Measurements from ENCODE around the gene OR13J1.
A peak's percentile ranks its signal among the peaks of the same experiment; 100 is the strongest.

The OR13J1 gene

GRCh38 chr9:35842020-35842745 is 28.0 kb downstream of the OR13J1 start:
- Histone ChIP-seq H3K4me3 (ENCODE audit: low read length in 2 of 2) (no peak overlapping the region), H3K36me3 (ENCODE audit: control insufficient read depth in 2 of 2, insufficient read depth in 2 of 2, low read length in 2 of 2) (peaks cover 12 to 14% of the 10 kb centered on the region in 2 donors), H3K9me3 (ENCODE audit: control insufficient read depth in 2 of 2, low read length in 2 of 2) (no peaks in the 10 kb centered on the region), H3K9ac (ENCODE audit: low read length in 2 of 2) (no peak overlapping the region), H3K4me1 (ENCODE audit: control insufficient read depth, insufficient read depth, low read length) (peaks cover 30% of the 10 kb centered on the region), H3K27ac (ENCODE audit: low read length) (no peak overlapping the region), H3K27me3 (ENCODE audit: control insufficient read depth in 1 of 2, insufficient read depth in 2 of 2, low read length in 2 of 2) (no peaks in the 10 kb centered on the region)

GRCh38 chr9:35841645-35841900 is 28.6 kb downstream of the OR13J1 start:
- Histone ChIP-seq H3K36me3 (ENCODE audit: control insufficient read depth in 2 of 2, insufficient read depth in 2 of 2, low read length in 2 of 2) (peaks cover 6 to 8% of the 10 kb centered on the region in 2 donors), H3K27me3 (ENCODE audit: control insufficient read depth in 1 of 2, insufficient read depth in 2 of 2, low read length in 2 of 2) (no peaks in the 10 kb centered on the region), H3K4me1 (ENCODE audit: control insufficient read depth, insufficient read depth, low read length) (peaks cover 25% of the 10 kb centered on the region)

GRCh38 chr9:35840881-35841644 is 29.1 kb downstream of the OR13J1 start:
- H3K36me3 ChIP-seq (ENCODE audit: control insufficient read depth in 2 of 2, insufficient read depth in 2 of 2, low read length in 2 of 2): peaks cover 4 to 8% of the 10 kb centered on the region in 2 donors
- no peak overlapping the region for H3K9ac ChIP-seq (ENCODE audit: low read length in 2 of 2)
- H3K27ac ChIP-seq (ENCODE audit: low read length): no peak overlapping the region
- H3K4me1 ChIP-seq (ENCODE audit: control insufficient read depth, insufficient read depth, low read length): peaks cover 20% of the 10 kb centered on the region
- no peak overlapping the region for H3K4me3 ChIP-seq (ENCODE audit: low read length in 2 of 2)
- H3K9me3 ChIP-seq (ENCODE audit: control insufficient read depth in 2 of 2, low read length in 2 of 2): no peaks in the 10 kb centered on the region
- H3K27me3 ChIP-seq (ENCODE audit: control insufficient read depth in 1 of 2, insufficient read depth in 2 of 2, low read length in 2 of 2): no peaks in the 10 kb centered on the region

More at GRCh38 chr9:35841645-35841900, 28.6 kb downstream of the OR13J1 start:
- no peak overlapping the region for H3K4me3 ChIP-seq (ENCODE audit: low read length in 2 of 2)
- H3K9ac ChIP-seq (ENCODE audit: low read length in 2 of 2): no peak overlapping the region
- no peak overlapping the region for H3K27ac ChIP-seq (ENCODE audit: low read length)
- H3K9me3 ChIP-seq (ENCODE audit: control insufficient read depth in 2 of 2, low read length in 2 of 2): no peaks in the 10 kb centered on the region

DNA sequence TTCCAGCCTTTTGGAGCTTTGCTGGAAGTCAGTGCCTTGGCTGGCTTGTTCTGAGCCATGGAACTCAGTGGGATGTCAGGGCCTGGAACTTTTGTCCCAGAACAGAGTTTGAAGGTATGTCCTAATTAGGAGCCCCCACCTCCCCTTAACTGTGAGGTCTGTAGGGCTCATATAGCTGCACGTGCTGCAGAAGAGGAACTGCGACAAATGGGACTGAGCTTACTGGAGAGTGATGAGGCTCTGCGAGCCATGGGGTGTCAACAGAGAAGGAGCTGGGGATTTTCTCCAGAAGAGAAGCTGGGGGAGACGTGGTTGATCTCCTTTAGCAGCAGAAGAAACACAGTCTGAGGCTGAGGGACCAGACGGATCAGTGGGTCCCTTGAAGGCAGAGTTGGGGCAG is 30.3 kb downstream of the OR13J1 start:
- no peak overlapping the region for H3K4me3 ChIP-seq (ENCODE audit: low read length in 2 of 2)
- no peaks in the 10 kb centered on the region for H3K27me3 ChIP-seq (ENCODE audit: control insufficient read depth in 1 of 2, insufficient read depth in 2 of 2, low read length in 2 of 2)
- no peak overlapping the region for H3K9ac ChIP-seq (ENCODE audit: low read length in 2 of 2)
- H3K36me3 ChIP-seq (ENCODE audit: control insufficient read depth in 2 of 2, insufficient read depth in 2 of 2, low read length in 2 of 2): peaks cover 8 to 19% of the 10 kb centered on the region in 2 donors
- H3K4me1 ChIP-seq (ENCODE audit: control insufficient read depth, insufficient read depth, low read length): peaks cover 13% of the 10 kb centered on the region
- no peak overlapping the region for H3K27ac ChIP-seq (ENCODE audit: low read length)
- H3K9me3 ChIP-seq (ENCODE audit: control insufficient read depth in 2 of 2, low read length in 2 of 2): no peaks in the 10 kb centered on the region

DNA sequence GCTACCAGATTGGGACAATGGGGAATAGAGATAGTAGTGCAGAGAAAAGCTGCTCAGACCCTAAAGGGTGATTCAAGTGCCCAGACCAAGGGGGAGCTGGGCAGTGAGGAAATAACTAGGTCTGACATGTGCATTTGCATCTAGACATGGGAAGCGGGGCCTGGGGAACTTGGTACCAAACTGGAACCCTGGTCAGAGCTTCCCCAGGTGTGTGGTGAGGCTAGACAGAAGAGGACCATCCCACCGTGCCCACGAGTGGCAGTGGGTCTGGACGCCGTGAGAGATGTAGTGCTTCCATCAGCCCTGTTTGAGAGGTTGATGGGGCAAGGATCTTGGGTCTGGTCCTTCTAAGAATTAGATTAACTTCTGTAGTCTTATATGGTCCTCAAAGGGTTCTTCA is 33.6 kb downstream of the OR13J1 start:
- Histone ChIP-seq H3K27ac (ENCODE audit: low read length) (no peak overlapping the region), H3K4me3 (ENCODE audit: low read length in 2 of 2) (no peak overlapping the region), H3K36me3 (ENCODE audit: control insufficient read depth in 2 of 2, insufficient read depth in 2 of 2, low read length in 2 of 2) (peaks cover 6 to 15% of the 10 kb centered on the region in 2 donors), H3K9me3 (ENCODE audit: control insufficient read depth in 2 of 2, low read length in 2 of 2) (no peaks in the 10 kb centered on the region), H3K9ac (ENCODE audit: low read length in 2 of 2) (no peak overlapping the region), H3K4me1 (ENCODE audit: control insufficient read depth, insufficient read depth, low read length) (peaks cover 8% of the 10 kb centered on the region), H3K27me3 (ENCODE audit: control insufficient read depth in 1 of 2, insufficient read depth in 2 of 2, low read length in 2 of 2) (no peaks in the 10 kb centered on the region)

GRCh38 chr9:35835766-35836165 is 34.4 kb downstream of the OR13J1 start:
- H3K4me1 ChIP-seq (ENCODE audit: control insufficient read depth, insufficient read depth, low read length): peaks cover 17% of the 10 kb centered on the region
- no peak overlapping the region for H3K27ac ChIP-seq (ENCODE audit: low read length)
- H3K4me3 ChIP-seq (ENCODE audit: low read length in 2 of 2): no peak overlapping the region
- no peak overlapping the region for H3K9ac ChIP-seq (ENCODE audit: low read length in 2 of 2)
- H3K36me3 ChIP-seq (ENCODE audit: control insufficient read depth in 2 of 2, insufficient read depth in 2 of 2, low read length in 2 of 2): peaks cover 6 to 15% of the 10 kb centered on the region in 2 donors
- H3K9me3 ChIP-seq (ENCODE audit: control insufficient read depth in 2 of 2, low read length in 2 of 2): no peaks in the 10 kb centered on the region
- no peaks in the 10 kb centered on the region for H3K27me3 ChIP-seq (ENCODE audit: control insufficient read depth in 1 of 2, insufficient read depth in 2 of 2, low read length in 2 of 2)

DNA sequence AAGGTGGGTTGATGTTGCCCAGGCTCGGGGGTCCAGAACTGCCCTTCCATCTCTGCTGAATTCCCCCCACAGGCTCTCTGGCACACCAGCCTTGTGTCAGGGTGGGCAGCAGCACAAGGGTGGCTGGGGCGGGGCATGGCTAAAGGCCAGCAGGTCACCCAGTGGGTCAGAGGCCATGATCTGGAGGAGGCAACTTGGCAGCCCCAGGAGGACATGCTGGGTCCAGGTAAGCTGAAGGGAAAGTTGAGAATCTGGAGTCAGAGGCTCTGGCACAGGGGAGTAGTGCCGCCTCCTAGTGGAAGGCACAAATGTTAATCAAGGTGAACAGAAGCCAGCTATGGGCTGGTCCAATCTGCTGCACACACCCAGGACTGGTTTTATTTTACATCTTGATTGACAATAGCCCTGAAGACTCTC is 35.0 kb downstream of the OR13J1 start:
- Histone ChIP-seq H3K9me3 (ENCODE audit: control insufficient read depth in 2 of 2, low read length in 2 of 2) (no peaks in the 10 kb centered on the region), H3K4me3 (ENCODE audit: low read length in 2 of 2) (no peak overlapping the region), H3K9ac (ENCODE audit: low read length in 2 of 2) (no peak overlapping the region), H3K4me1 (ENCODE audit: control insufficient read depth, insufficient read depth, low read length) (peaks cover 22% of the 10 kb centered on the region), H3K36me3 (ENCODE audit: control insufficient read depth in 2 of 2, insufficient read depth in 2 of 2, low read length in 2 of 2) (peaks cover 6 to 15% of the 10 kb centered on the region in 2 donors), H3K27ac (ENCODE audit: low read length) (no peak overlapping the region), H3K27me3 (ENCODE audit: control insufficient read depth in 1 of 2, insufficient read depth in 2 of 2, low read length in 2 of 2) (no peaks in the 10 kb centered on the region)

- H3K9ac ChIP-seq (ENCODE audit: low read length in 2 of 2): peak overlapping the region in 1 of 2 donors; percentile 6
- no peaks in the 10 kb centered on the region for H3K9me3 ChIP-seq (ENCODE audit: control insufficient read depth in 2 of 2, low read length in 2 of 2)
- H3K4me1 ChIP-seq (ENCODE audit: control insufficient read depth, insufficient read depth, low read length): peaks cover 28% of the 10 kb centered on the region
- H3K36me3 ChIP-seq (ENCODE audit: control insufficient read depth in 2 of 2, insufficient read depth in 2 of 2, low read length in 2 of 2): peaks cover 6 to 15% of the 10 kb centered on the region in 2 donors
- peak overlapping the region in 1 of 2 donors; percentile 29 for H3K4me3 ChIP-seq (ENCODE audit: low read length in 2 of 2)
- peak overlapping the region; percentile 2 for H3K27ac ChIP-seq (ENCODE audit: low read length)
- H3K27me3 ChIP-seq (ENCODE audit: control insufficient read depth in 1 of 2, insufficient read depth in 2 of 2, low read length in 2 of 2): no peaks in the 10 kb centered on the region
Observed at GRCh38 chr9:35834260-35835215, 35.7 kb downstream of the OR13J1 start.

DNA sequence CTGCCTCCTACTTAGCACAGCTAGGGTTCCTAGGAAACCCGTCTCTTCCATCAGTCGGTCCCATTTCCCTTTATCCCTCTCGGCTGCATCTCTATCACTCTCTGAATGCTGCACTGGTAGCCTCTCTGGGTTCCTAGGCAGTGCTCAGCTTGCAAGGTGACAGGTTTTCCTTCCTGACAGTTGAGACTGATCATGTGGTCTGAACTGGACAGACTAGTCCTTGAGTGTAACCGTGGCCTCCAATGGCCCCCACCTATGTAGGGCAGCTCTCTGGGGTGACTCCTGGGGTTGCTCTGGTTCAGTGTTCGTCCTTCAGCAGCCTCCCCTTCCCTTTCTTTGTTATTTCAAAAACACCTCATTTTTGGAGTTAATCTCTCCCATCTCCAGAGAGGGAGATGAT is 37.4 kb downstream of the OR13J1 start:
- H3K9ac ChIP-seq (ENCODE audit: low read length in 2 of 2): no peak overlapping the region
- no peak overlapping the region for H3K4me3 ChIP-seq (ENCODE audit: low read length in 2 of 2)
- H3K36me3 ChIP-seq (ENCODE audit: control insufficient read depth in 2 of 2, insufficient read depth in 2 of 2, low read length in 2 of 2): peaks cover 6 to 15% of the 10 kb centered on the region in 2 donors
- H3K4me1 ChIP-seq (ENCODE audit: control insufficient read depth, insufficient read depth, low read length): peaks cover 37% of the 10 kb centered on the region
- H3K27ac ChIP-seq (ENCODE audit: low read length): peak overlapping the region; percentile 41
- H3K27me3 ChIP-seq (ENCODE audit: control insufficient read depth in 1 of 2, insufficient read depth in 2 of 2, low read length in 2 of 2): no peaks in the 10 kb centered on the region
- no peaks in the 10 kb centered on the region for H3K9me3 ChIP-seq (ENCODE audit: control insufficient read depth in 2 of 2, low read length in 2 of 2)

DNA sequence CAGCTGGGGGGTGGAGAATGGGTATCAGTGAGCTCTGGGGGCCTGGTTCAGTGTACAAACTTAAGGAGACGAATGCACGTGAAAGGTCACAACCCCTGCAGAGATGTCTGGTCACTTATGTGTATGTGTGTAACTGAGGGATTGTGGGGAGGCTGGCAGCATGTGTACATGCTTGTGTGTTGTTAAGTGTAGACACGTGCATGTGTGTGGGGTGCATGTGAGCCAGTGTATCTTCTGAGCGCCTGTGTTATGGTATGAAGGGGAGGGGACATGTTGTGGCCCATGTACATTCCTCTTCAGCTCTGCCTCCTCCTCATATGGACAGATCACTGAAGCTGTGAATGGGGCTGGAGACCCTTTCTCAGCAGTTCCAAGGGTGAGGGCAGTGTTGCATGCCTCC is 39.2 kb downstream of the OR13J1 start:
- peak overlapping the region; percentile 18 to 89 for H3K4me3 ChIP-seq (ENCODE audit: low read length in 2 of 2)
- H3K9ac ChIP-seq (ENCODE audit: low read length in 2 of 2): no peak overlapping the region
- peaks cover 39% of the 10 kb centered on the region for H3K4me1 ChIP-seq (ENCODE audit: control insufficient read depth, insufficient read depth, low read length)
- H3K27ac ChIP-seq (ENCODE audit: low read length): no peak overlapping the region
- H3K9me3 ChIP-seq (ENCODE audit: control insufficient read depth in 2 of 2, low read length in 2 of 2): no peaks in the 10 kb centered on the region
- peaks cover 6 to 15% of the 10 kb centered on the region in 2 donors for H3K36me3 ChIP-seq (ENCODE audit: control insufficient read depth in 2 of 2, insufficient read depth in 2 of 2, low read length in 2 of 2)
- no peaks in the 10 kb centered on the region for H3K27me3 ChIP-seq (ENCODE audit: control insufficient read depth in 1 of 2, insufficient read depth in 2 of 2, low read length in 2 of 2)

All from stomach smooth muscle (tissue), 2 donors.